Right hindlimb (tissue), 1 donor: ENCODE measurements around the gene SLAMF1.
"Not testable (repeated sequence)": the region's sequence is repeated elsewhere in the genome, so short reads cannot be mapped to it uniquely, and the experiment has no call there.

Source experiments
- DNase-seq: peaks from one replicate; pipeline ENCODE4 v3.0.0-alpha.2; 2018

The SLAMF1 gene

GRCh38 chr1:160638540-160638857, 8.3 kb downstream of the SLAMF1 start:
- DNase-seq, result no peak

GRCh38 chr1:160637821-160638539, 8.9 kb downstream of the SLAMF1 start:
- DNase-seq, result no peak

GRCh38 chr1:160637065-160637464, 9.8 kb downstream of the SLAMF1 start:
- DNase-seq, result no peak

- no peak for DNase-seq
Measured at GRCh38 chr1:160636547-160636946, 10.3 kb downstream of the SLAMF1 start.

GRCh38 chr1:160636076-160636475, 10.8 kb downstream of the SLAMF1 start:
- no peak for DNase-seq

- DNase-seq, result no peak
Measured at GRCh38 chr1:160634543-160635491, 12.0 kb downstream of the SLAMF1 start.

- no peak for DNase-seq
Measured at GRCh38 chr1:160633330-160633903, 13.4 kb downstream of the SLAMF1 start.

GRCh38 chr1:160631983-160632625, 14.7 kb downstream of the SLAMF1 start:
- no peak for DNase-seq

GRCh38 chr1:160630523-160631451, 16.1 kb downstream of the SLAMF1 start:
- DNase-seq, result no peak

GRCh38 chr1:160629286-160630210, 17.3 kb downstream of the SLAMF1 start:
- no peak for DNase-seq

- DNase-seq, result no peak
Measured at GRCh38 chr1:160628799-160629263, 18.0 kb downstream of the SLAMF1 start.

GRCh38 chr1:160627677-160628289, 19.1 kb downstream of the SLAMF1 start:
- DNase-seq, result not testable (repeated sequence)

GRCh38 chr1:160626509-160627342, 20.1 kb downstream of the SLAMF1 start:
- DNase-seq, result no peak

GRCh38 chr1:160625725-160626498, 20.9 kb downstream of the SLAMF1 start:
- DNase-seq, result no peak

- no peak for DNase-seq
Measured at GRCh38 chr1:160625321-160625720, 21.5 kb downstream of the SLAMF1 start.

GRCh38 chr1:160624464-160624863, 22.4 kb downstream of the SLAMF1 start:
- no peak for DNase-seq

GRCh38 chr1:160623862-160624261, 23.0 kb downstream of the SLAMF1 start:
- no peak for DNase-seq

- DNase-seq, result no peak
Measured at GRCh38 chr1:160623227-160623633, 23.6 kb downstream of the SLAMF1 start.
